HepG2 (cell line): Measurements from ENCODE around the gene ADCY10. TPM values are rescaled to one million over a fixed set of nuclear protein-coding genes. Genes with fewer than 3 reads are reported as not detected.

Experiments
- DPF2 ChIP-seq: sonication (generic); formaldehyde crosslinking; IDR thresholded peaks from 2 replicates; pipeline ENCODE4 v1.4.0; 2020; ENCODE audit warnings: mild to moderate bottlenecking, low read depth, missing genetic modification reagents, borderline replicate concordance
- HMGA1 ChIP-seq: sonication (generic); formaldehyde crosslinking; conservative IDR thresholded peaks from 2 replicates; pipeline ENCODE4 v1.4.0; 2020; ENCODE audit warnings: missing genetic modification reagents
- HNF4G ChIP-seq, 2 experiments: sonication (generic) in 1 of 2; formaldehyde crosslinking in 1 of 2; IDR thresholded peaks; 2 replicates each; pipeline versions ENCODE4 v1.4.0 to v1.6.1; 2011 to 2020; ENCODE audit warnings: borderline replicate concordance in 2 of 2, low read depth in 2 of 2, mild to moderate bottlenecking in 2 of 2, low read length in 1 of 2, missing genetic modification reagents in 1 of 2, moderate library complexity in 1 of 2
- IRF2 ChIP-seq: IDR thresholded peaks from 2 replicates; pipeline ENCODE4 v1.6.1; 2018; ENCODE audit warnings: missing genetic modification reagents, missing compliant biosample characterization
- JUNB ChIP-seq: sonication (generic); formaldehyde crosslinking; IDR thresholded peaks from 2 replicates; pipeline ENCODE4 v1.8.0; 2022; ENCODE audit warnings: missing genetic modification reagents, mild to moderate bottlenecking, borderline replicate concordance
- MEIS2 ChIP-seq: sonication (generic); formaldehyde crosslinking; IDR thresholded peaks from 2 replicates; pipeline ENCODE4 v1.9.0; 2021; ENCODE audit warnings: mild to moderate bottlenecking, missing genetic modification reagents
- NCOA1 ChIP-seq: sonication (generic); formaldehyde crosslinking; IDR thresholded peaks from 2 replicates; pipeline ENCODE4 v1.9.0; 2021; ENCODE audit warnings: missing genetic modification reagents
- NCOA2 ChIP-seq: sonication (generic); formaldehyde crosslinking; IDR thresholded peaks from 2 replicates; pipeline ENCODE4 v1.8.0; 2022; ENCODE audit warnings: inconsistent platforms
- NFKBIZ ChIP-seq: IDR thresholded peaks from 2 replicates; pipeline ENCODE4 v1.6.1; 2018; ENCODE audit warnings: missing genetic modification reagents, missing compliant biosample characterization
- polyA plus RNA-seq, 8 experiments: library from polyadenylated mRNA; depleted of rRNA in 3 of 8; stranded (reverse) in 7 of 8; unstranded in 1 of 8; fragments of >200 nt; fragmentation: Illumina TruSeq in 4 of 8; extraction: Trizol in 4 of 8; gene quantifications; 2 replicates each; pipeline versions ENCODE4 v1.2.1 to v1.2.3, GENCODE V29; 2011 to 2016; ENCODE audit warnings: low read depth in 4 of 8, missing spikeins in 1 of 8, mixed read lengths in 1 of 8; ENCODE audit not compliant: insufficient read depth in 1 of 8
- total RNA-seq, 5 experiments: library from RNA; depleted of rRNA; stranded (reverse); fragments of >200 nt; fragmentation: Illumina TruSeq; extraction: Trizol; gene quantifications; 2 replicates each; pipeline ENCODE4 v1.2.3, GENCODE V29; 2016; ENCODE audit warnings: low read depth in 1 of 5
- TF ChIP-seq, protein P1 (sequence below): sonication (generic); formaldehyde crosslinking; conservative IDR thresholded peaks from 2 replicates; pipeline ENCODE4 v1.4.0; 2020; ENCODE audit warnings: missing genetic modification reagents
- TF ChIP-seq, protein P2 (sequence below): sonication (generic); formaldehyde crosslinking; conservative IDR thresholded peaks from 2 replicates; pipeline ENCODE4 v1.8.0; 2022; ENCODE audit warnings: missing genetic modification reagents
- TF ChIP-seq, protein P3 (sequence below): sonication (generic); formaldehyde crosslinking; IDR thresholded peaks from 2 replicates; pipeline ENCODE4; 2020; ENCODE audit warnings: missing genetic modification reagents, mild to moderate bottlenecking, borderline replicate concordance
- TF ChIP-seq, protein P4 (sequence below): IDR thresholded peaks from 2 replicates; pipeline ENCODE4 v1.6.1; 2016; ENCODE audit warnings: mild to moderate bottlenecking
- TF ChIP-seq, protein P5 (sequence below): sonication (generic); formaldehyde crosslinking; IDR thresholded peaks from 2 replicates; pipeline ENCODE4 v1.9.0; 2021; ENCODE audit warnings: missing genetic modification reagents, borderline replicate concordance
- TF ChIP-seq, protein P6 (sequence below): sonication (generic); formaldehyde crosslinking; IDR thresholded peaks from 2 replicates; pipeline ENCODE4 v1.4.0; 2020; ENCODE audit warnings: mild to moderate bottlenecking, missing genetic modification reagents

The ADCY10 gene
- total and polyA plus RNA-seq, 2 of the 13 experiments (the other 11 are each of a cell fraction or from before 2014, with no cell fraction given), result 0.02 to 0.03 TPM

DNA sequence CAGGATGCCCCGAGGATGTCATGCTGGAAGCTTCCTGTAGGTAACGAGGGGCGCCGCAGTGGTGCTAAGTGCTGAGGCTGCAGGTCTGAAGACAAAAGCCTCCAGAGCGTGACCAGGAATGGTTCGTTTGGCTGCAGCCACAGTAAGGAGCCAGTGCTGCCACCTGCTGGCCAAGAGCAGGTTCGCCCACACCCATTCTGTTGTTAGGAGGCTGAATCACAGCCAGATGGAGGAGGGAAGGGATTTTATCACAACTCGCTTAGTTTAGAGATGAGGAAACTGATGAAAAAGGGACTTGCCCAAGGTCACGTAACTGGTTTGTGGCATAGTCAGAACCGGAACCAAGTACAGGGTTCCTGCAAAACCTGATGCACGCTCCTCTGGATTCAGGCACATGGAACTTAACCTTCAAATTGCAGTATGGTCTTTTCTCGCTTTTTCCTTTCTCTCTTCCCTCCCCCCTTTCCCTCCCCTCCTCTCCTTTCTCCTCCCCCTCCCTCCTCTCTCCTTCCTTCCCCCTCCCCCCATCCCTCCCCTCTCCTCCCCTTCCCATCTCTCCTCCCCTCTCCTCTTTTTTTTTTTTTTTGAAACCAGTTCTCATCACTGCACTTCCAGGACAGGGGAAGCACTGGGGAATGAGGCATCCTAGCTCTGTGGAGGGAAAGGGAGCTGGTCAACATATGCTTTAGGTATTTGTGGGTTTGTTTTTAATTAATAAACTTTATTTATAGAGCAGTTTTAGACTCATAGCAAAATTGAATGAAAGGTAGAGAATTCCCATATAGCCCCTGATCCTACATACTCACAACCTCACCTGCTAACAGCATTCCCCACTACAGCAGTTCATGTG lies 110.4 kb downstream of the ADCY10 start (continued):
- TF ChIP-seq MEIS2 (no peak), NFKBIZ (CRISPR knock-in tag) (no peak), NCOA2 (CRISPR knock-in tag) (no peak), JUNB (CRISPR knock-in tag) (no peak), HNF4G (IDR thresholded peaks at IDR 0.05; ENCODE audit: borderline replicate concordance, low read depth, low read length) (no peak), HNF4G (CRISPR knock-in tag; IDR thresholded peaks at IDR 0.05; ENCODE audit: borderline replicate concordance, low read depth) (no peak), NCOA1 (CRISPR knock-in tag) (no peak), HMGA1 (CRISPR knock-in tag) (no peak), DPF2 (CRISPR knock-in tag) (no peak), IRF2 (CRISPR knock-in tag) (peak; percentile 69; the same call in 1 of the 2 replicates)
- TF ChIP-seq, protein P1, sequence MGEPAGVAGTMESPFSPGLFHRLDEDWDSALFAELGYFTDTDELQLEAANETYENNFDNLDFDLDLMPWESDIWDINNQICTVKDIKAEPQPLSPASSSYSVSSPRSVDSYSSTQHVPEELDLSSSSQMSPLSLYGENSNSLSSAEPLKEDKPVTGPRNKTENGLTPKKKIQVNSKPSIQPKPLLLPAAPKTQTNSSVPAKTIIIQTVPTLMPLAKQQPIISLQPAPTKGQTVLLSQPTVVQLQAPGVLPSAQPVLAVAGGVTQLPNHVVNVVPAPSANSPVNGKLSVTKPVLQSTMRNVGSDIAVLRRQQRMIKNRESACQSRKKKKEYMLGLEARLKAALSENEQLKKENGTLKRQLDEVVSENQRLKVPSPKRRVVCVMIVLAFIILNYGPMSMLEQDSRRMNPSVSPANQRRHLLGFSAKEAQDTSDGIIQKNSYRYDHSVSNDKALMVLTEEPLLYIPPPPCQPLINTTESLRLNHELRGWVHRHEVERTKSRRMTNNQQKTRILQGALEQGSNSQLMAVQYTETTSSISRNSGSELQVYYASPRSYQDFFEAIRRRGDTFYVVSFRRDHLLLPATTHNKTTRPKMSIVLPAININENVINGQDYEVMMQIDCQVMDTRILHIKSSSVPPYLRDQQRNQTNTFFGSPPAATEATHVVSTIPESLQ, result no peak
- TF ChIP-seq, protein P2, sequence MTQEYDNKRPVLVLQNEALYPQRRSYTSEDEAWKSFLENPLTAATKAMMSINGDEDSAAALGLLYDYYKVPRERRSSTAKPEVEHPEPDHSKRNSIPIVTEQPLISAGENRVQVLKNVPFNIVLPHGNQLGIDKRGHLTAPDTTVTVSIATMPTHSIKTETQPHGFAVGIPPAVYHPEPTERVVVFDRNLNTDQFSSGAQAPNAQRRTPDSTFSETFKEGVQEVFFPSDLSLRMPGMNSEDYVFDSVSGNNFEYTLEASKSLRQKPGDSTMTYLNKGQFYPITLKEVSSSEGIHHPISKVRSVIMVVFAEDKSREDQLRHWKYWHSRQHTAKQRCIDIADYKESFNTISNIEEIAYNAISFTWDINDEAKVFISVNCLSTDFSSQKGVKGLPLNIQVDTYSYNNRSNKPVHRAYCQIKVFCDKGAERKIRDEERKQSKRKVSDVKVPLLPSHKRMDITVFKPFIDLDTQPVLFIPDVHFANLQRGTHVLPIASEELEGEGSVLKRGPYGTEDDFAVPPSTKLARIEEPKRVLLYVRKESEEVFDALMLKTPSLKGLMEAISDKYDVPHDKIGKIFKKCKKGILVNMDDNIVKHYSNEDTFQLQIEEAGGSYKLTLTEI (CRISPR knock-in tag), result no peak
- TF ChIP-seq, protein P3, sequence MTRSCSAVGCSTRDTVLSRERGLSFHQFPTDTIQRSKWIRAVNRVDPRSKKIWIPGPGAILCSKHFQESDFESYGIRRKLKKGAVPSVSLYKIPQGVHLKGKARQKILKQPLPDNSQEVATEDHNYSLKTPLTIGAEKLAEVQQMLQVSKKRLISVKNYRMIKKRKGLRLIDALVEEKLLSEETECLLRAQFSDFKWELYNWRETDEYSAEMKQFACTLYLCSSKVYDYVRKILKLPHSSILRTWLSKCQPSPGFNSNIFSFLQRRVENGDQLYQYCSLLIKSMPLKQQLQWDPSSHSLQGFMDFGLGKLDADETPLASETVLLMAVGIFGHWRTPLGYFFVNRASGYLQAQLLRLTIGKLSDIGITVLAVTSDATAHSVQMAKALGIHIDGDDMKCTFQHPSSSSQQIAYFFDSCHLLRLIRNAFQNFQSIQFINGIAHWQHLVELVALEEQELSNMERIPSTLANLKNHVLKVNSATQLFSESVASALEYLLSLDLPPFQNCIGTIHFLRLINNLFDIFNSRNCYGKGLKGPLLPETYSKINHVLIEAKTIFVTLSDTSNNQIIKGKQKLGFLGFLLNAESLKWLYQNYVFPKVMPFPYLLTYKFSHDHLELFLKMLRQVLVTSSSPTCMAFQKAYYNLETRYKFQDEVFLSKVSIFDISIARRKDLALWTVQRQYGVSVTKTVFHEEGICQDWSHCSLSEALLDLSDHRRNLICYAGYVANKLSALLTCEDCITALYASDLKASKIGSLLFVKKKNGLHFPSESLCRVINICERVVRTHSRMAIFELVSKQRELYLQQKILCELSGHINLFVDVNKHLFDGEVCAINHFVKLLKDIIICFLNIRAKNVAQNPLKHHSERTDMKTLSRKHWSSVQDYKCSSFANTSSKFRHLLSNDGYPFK (CRISPR knock-in tag), result no peak
- TF ChIP-seq, protein P4, sequence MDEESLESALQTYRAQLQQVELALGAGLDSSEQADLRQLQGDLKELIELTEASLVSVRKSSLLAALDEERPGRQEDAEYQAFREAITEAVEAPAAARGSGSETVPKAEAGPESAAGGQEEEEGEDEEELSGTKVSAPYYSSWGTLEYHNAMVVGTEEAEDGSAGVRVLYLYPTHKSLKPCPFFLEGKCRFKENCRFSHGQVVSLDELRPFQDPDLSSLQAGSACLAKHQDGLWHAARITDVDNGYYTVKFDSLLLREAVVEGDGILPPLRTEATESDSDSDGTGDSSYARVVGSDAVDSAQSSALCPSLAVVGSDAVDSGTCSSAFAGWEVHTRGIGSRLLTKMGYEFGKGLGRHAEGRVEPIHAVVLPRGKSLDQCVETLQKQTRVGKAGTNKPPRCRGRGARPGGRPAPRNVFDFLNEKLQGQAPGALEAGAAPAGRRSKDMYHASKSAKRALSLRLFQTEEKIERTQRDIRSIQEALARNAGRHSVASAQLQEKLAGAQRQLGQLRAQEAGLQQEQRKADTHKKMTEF (CRISPR knock-in tag), result peak; percentile 22; the same call in 1 of the 2 replicates
- TF ChIP-seq, protein P5, sequence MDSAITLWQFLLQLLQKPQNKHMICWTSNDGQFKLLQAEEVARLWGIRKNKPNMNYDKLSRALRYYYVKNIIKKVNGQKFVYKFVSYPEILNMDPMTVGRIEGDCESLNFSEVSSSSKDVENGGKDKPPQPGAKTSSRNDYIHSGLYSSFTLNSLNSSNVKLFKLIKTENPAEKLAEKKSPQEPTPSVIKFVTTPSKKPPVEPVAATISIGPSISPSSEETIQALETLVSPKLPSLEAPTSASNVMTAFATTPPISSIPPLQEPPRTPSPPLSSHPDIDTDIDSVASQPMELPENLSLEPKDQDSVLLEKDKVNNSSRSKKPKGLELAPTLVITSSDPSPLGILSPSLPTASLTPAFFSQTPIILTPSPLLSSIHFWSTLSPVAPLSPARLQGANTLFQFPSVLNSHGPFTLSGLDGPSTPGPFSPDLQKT (CRISPR knock-in tag), result no peak
- TF ChIP-seq, protein P6, sequence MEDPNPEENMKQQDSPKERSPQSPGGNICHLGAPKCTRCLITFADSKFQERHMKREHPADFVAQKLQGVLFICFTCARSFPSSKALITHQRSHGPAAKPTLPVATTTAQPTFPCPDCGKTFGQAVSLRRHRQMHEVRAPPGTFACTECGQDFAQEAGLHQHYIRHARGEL (CRISPR knock-in tag), result no peak
